Osteoblast (primary cell): ENCODE measurements around the gene TIMELESS. TPM values are rescaled to one million over a fixed set of nuclear protein-coding genes. Genes with fewer than 3 reads are reported as not detected.

Experiments
- DNase-seq: peaks from one replicate; pipeline ENCODE4 v3.0.0; 2011; ENCODE audit warnings: low spot score, mixed read lengths; ENCODE audit not compliant: insufficient read length; ENCODE audit errors: missing footprints
- H2AFZ ChIP-seq: 2 replicates; pipeline ENCODE4 v1.6.0; 2011; ENCODE audit warnings: mild to moderate bottlenecking, low read length
- H3K27ac ChIP-seq: 2 replicates; pipeline ENCODE4 v1.5.1; 2011; ENCODE audit warnings: mild to moderate bottlenecking, low read depth, low read length, moderate library complexity
- H3K27me3 ChIP-seq: 2 replicates; pipeline ENCODE4 v1.6.0; 2012; ENCODE audit warnings: mild to moderate bottlenecking, control low read depth, inconsistent platforms, low read length, moderate library complexity; ENCODE audit not compliant: insufficient read depth
- H3K36me3 ChIP-seq: 2 replicates; pipeline ENCODE4 v1.5.1; 2011; ENCODE audit warnings: mild to moderate bottlenecking, low read length, control low read depth, moderate library complexity; ENCODE audit not compliant: insufficient read depth
- H3K4me1 ChIP-seq: 2 replicates; pipeline ENCODE4 v1.5.1; 2011; ENCODE audit warnings: mild to moderate bottlenecking, low read length, control low read depth, moderate library complexity; ENCODE audit not compliant: insufficient read depth
- H3K4me2 ChIP-seq: 2 replicates; pipeline ENCODE4 v1.6.0; 2011; ENCODE audit warnings: mild to moderate bottlenecking, low read length; ENCODE audit not compliant: insufficient read depth
- H3K4me3 ChIP-seq: fragments of 200-600 bp; sonication (generic); 3 replicates; pipeline ENCODE4 v1.5.1; 2012; ENCODE audit warnings: mild to moderate bottlenecking, low read length, inconsistent platforms; ENCODE audit not compliant: insufficient read depth
- H3K79me2 ChIP-seq: 2 replicates; pipeline ENCODE4 v1.6.0; 2012; ENCODE audit warnings: mild to moderate bottlenecking, low read length, control low read depth, inconsistent platforms; ENCODE audit not compliant: insufficient read depth
- H3K9me3 ChIP-seq: 2 replicates; pipeline ENCODE4 v1.5.1; 2011; ENCODE audit warnings: low read depth, low read length, control low read depth
- H4K20me1 ChIP-seq: 2 replicates; pipeline ENCODE4 v1.6.0; 2012; ENCODE audit warnings: mild to moderate bottlenecking, low read length, control low read depth; ENCODE audit not compliant: insufficient read depth
- total RNA-seq: library from RNA; depleted of rRNA; stranded (reverse); fragments of >200 nt; gene quantifications from 2 replicates; pipeline ENCODE4 v1.2.3, GENCODE V29; 2012
- TF ChIP-seq, protein P1 (sequence below): IDR thresholded peaks from 2 replicates; pipeline ENCODE4 v1.5.1; 2011; ENCODE audit warnings: mild to moderate bottlenecking, low read depth, low read length, moderate library complexity; ENCODE audit errors: extremely low read depth

TIMELESS gene
- total RNA-seq, 1 donor: 4.7 TPM

DNA sequence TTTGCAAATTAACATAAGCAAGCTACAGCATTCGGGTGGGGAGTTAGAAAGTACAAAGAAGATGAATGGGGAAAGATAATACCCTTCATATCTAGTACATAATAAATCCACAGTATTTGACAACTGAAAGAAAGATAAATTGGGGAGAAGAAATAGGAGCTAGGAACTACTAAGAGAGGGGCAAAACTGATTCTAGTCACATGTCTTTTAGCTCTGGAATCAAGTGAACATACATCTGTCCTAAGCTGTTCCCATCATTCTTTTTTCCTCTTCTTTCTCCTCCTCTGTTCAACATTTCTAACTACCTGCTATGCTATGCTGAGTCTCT is 71.3 kb downstream of the TIMELESS start:
- Histone ChIP-seq H2AFZ (peak overlapping the region; percentile 41), H3K27me3 (peaks cover under 1% of the 10 kb centered on the region), H3K9me3 (no peaks in the 10 kb centered on the region), H4K20me1 (no peaks in the 10 kb centered on the region), H3K4me2 (no peak overlapping the region), H3K4me1 (no peaks in the 10 kb centered on the region), H3K27ac (no peak overlapping the region), H3K36me3 (no peaks in the 10 kb centered on the region), H3K79me2 (no peaks in the 10 kb centered on the region), H3K4me3 (no peak overlapping the region)
- TF ChIP-seq, protein P1, sequence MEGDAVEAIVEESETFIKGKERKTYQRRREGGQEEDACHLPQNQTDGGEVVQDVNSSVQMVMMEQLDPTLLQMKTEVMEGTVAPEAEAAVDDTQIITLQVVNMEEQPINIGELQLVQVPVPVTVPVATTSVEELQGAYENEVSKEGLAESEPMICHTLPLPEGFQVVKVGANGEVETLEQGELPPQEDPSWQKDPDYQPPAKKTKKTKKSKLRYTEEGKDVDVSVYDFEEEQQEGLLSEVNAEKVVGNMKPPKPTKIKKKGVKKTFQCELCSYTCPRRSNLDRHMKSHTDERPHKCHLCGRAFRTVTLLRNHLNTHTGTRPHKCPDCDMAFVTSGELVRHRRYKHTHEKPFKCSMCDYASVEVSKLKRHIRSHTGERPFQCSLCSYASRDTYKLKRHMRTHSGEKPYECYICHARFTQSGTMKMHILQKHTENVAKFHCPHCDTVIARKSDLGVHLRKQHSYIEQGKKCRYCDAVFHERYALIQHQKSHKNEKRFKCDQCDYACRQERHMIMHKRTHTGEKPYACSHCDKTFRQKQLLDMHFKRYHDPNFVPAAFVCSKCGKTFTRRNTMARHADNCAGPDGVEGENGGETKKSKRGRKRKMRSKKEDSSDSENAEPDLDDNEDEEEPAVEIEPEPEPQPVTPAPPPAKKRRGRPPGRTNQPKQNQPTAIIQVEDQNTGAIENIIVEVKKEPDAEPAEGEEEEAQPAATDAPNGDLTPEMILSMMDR: no peak
- DNase-seq: no peak

DNA sequence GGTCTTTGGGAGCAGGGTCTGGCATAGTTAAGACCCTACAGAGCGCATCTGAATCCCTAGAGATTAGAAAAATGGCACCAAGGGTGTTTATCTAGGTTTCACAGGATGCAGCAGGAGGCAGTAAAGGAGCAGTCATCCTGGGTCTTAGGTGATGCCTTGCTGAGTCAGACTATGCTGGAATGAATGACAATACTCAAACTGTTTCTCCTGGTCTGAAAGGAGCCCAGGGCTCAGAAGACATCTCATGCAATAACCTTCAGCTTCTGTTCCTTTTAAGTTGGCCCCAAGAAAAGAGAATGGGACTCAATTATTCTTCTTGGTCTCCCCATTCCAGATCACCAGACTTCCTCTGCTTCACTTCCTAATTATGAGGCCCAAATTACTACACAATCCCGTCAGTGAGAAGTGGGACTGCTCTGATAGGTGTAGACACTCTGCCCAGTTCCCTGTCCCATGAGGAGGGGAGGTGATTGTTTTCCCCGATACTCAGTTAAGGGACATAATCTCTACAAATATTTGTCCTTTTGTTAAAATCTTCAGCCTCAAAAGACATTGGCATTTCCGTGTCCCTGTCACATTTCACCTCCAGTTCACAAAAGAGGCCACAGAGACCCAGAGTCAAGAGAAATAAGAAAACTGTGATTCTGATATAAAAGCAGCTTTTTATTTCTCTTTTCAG is 71.8 kb downstream of the TIMELESS start:
- no peak overlapping the region for H3K4me3 ChIP-seq
- no peaks in the 10 kb centered on the region for H3K27me3 ChIP-seq
- no peak overlapping the region for H3K27ac ChIP-seq
- peak overlapping the region; percentile 41 for H2AFZ ChIP-seq
- H3K4me2 ChIP-seq: no peak overlapping the region
- TF ChIP-seq, protein P1: peak; percentile 34
- H3K79me2 ChIP-seq: no peaks in the 10 kb centered on the region
- no peaks in the 10 kb centered on the region for H4K20me1 ChIP-seq
- no peak for DNase-seq
- no peaks in the 10 kb centered on the region for H3K4me1 ChIP-seq
- no peaks in the 10 kb centered on the region for H3K36me3 ChIP-seq
- no peaks in the 10 kb centered on the region for H3K9me3 ChIP-seq

DNA sequence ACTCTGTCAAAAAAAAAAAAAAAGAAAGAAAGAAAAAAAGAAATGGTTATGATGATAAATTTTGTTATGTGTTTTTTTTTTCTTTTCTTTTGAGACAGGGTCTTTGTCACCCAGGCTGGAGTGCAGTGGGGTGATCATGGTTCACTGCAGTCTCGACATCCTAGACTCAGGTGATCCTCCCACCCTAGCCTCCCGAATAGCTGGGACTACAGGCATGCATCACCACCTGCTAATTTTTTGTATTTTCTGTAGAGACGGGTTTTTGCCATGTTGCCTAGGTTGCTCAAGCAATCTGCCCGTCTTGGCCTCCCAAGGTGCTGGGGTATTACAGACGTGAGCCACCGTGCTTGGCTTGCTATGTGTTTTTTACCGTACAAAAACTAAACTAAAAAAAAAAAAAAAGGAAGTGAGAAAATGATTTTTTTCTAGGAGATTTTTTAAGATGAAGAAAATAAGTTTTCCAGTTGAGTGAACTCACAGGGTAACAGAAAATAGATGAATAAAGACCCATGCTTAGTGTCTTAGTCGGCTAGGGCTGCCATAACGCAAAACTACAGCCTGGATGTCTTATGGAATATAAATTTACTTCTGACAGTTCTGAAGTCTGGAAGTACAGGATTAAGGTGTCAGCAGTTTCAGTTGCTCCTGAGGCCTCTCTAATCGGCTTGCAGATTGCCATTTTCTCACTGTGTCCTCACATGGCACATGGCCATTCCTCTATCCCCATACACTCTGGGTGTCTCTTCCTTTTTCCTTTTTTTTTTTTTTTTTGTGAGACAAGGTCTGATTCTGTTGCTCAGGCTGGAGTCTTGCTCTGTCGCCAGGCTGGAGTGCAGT is 73.4 kb downstream of the TIMELESS start:
- no peaks in the 10 kb centered on the region for H3K27me3 ChIP-seq
- H2AFZ ChIP-seq: no peak overlapping the region
- H3K4me2 ChIP-seq: no peak overlapping the region
- no peak overlapping the region for H3K27ac ChIP-seq
- TF ChIP-seq, protein P1: no peak
- no peak overlapping the region for H3K4me3 ChIP-seq
- no peak for DNase-seq
- no peaks in the 10 kb centered on the region for H3K79me2 ChIP-seq
- H3K36me3 ChIP-seq: no peaks in the 10 kb centered on the region
- no peaks in the 10 kb centered on the region for H4K20me1 ChIP-seq
- H3K9me3 ChIP-seq: no peaks in the 10 kb centered on the region
- H3K4me1 ChIP-seq: no peaks in the 10 kb centered on the region

- TF ChIP-seq, protein P1: no peak
- no peak overlapping the region for H3K4me2 ChIP-seq
- no peak overlapping the region for H2AFZ ChIP-seq
Measured at GRCh38 chr12:56374726-56375597, 74.3 kb downstream of the TIMELESS start.

More at GRCh38 chr12:56374726-56375597, 74.3 kb downstream of the TIMELESS start:
- Histone ChIP-seq H3K79me2 (no peaks in the 10 kb centered on the region), H3K4me1 (no peaks in the 10 kb centered on the region), H3K9me3 (no peaks in the 10 kb centered on the region), H3K27ac (no peak overlapping the region), H3K4me3 (no peak overlapping the region), H3K27me3 (no peaks in the 10 kb centered on the region), H3K36me3 (no peaks in the 10 kb centered on the region), H4K20me1 (no peaks in the 10 kb centered on the region)
- no peak for DNase-seq
